Tibial nerve (tissue), 4 donors: ENCODE measurements around the gene COL4A2. TPM values are rescaled to one million over a fixed set of nuclear protein-coding genes. Genes with fewer than 3 reads are reported as not detected.

Experiments used
- DNase-seq, 2 donors: peaks; one replicate each; pipeline ENCODE4 v3.0.0-alpha.2; 2019; ENCODE audit warnings: low spot score in 2 of 2
- H3K27ac ChIP-seq, 4 donors: fragments of 200-600 bp; sonication (generic) in 3 of 4; one replicate each; pipeline ENCODE4 v1.5.1; 2017 to 2019; ENCODE audit warnings: mild to moderate bottlenecking in 1 of 4
- H3K27me3 ChIP-seq, 2 donors: fragments of 200-600 bp; sonication (generic) in 1 of 2; one replicate each; pipeline versions ENCODE4 v1.5.1 to v1.6.0; 2017 to 2019
- H3K36me3 ChIP-seq, 3 donors: fragments of 200-600 bp; sonication (generic); one replicate each; pipeline ENCODE4 v1.5.1; 2018 to 2019
- H3K4me1 ChIP-seq, 4 donors: fragments of 200-600 bp; sonication (generic) in 3 of 4; one replicate each; pipeline ENCODE4 v1.5.1; 2017 to 2019
- H3K4me3 ChIP-seq, 4 donors: fragments of 200-600 bp; sonication (generic) in 3 of 4; one replicate each; pipeline ENCODE4 v1.5.1; 2017 to 2019; ENCODE audit warnings: mild to moderate bottlenecking in 1 of 4, moderate library complexity in 1 of 4
- H3K9me3 ChIP-seq, 4 donors: fragments of 200-600 bp; sonication (generic) in 3 of 4; one replicate each; pipeline ENCODE4 v1.5.1; 2017 to 2019
- CTCF ChIP-seq, 5 experiments: fragments of 200-600 bp in 3 of 5; fragments of 450-650 bp in 2 of 5; sonication (generic) in 3 of 5; IDR thresholded peaks; one replicate each; pipeline ENCODE4 v1.5.1; 2016 to 2019; ENCODE audit warnings: antibody characterized with exemption in 5 of 5, mild to moderate bottlenecking in 3 of 5, moderate library complexity in 2 of 5
- EP300 ChIP-seq, 2 donors: sonication (generic); formaldehyde crosslinking; IDR thresholded peaks; one replicate each; pipeline ENCODE4 v1.6.1; 2017; ENCODE audit warnings: antibody characterized with exemption in 2 of 2, mild to moderate bottlenecking in 1 of 2
- POLR2A ChIP-seq, 2 donors: fragments of 450-650 bp; IDR thresholded peaks; one replicate each; pipeline ENCODE4 v1.6.1; 2017; ENCODE audit warnings: antibody characterized with exemption in 2 of 2, mild to moderate bottlenecking in 2 of 2, moderate library complexity in 2 of 2
- WGBS, 2 donors: methylation state at CpG; one replicate each; pipeline ENCODE4 v1.1.5; 2018; 5-methylcytosine and 5-hydroxymethylcytosine counted together
- total RNA-seq, 4 donors: library from RNA; depleted of rRNA; stranded (reverse); fragments of >200 nt; gene quantifications; one replicate each; pipeline ENCODE4 v1.1.0, GENCODE V29; 2016

Gene COL4A2
- total RNA-seq, 4 donors from 2014 or later, result 576 to 821 (median 658) TPM

GRCh38 chr13:110299283-110299840 lies 7.7 kb upstream of the COL4A2 start:
- TF ChIP-seq CTCF (IDR thresholded peaks at IDR 0.05), result no peak
- no peak for TF ChIP-seq POLR2A (IDR thresholded peaks at IDR 0.05)
- no peak for TF ChIP-seq EP300 (IDR thresholded peaks at IDR 0.05)
- no peaks in the 10 kb centered on the region for H3K36me3 ChIP-seq
- peaks cover 0 to 97% (median 58%) of the 10 kb centered on the region in 4 donors for H3K4me1 ChIP-seq
- 29 to 34% methylated on average over 10 of the region's 10 CpGs for WGBS, 2 donors
- no peaks in the 10 kb centered on the region for H3K9me3 ChIP-seq
- no peaks in the 10 kb centered on the region for H3K27me3 ChIP-seq
- DNase-seq, result no peak
- H3K27ac ChIP-seq, result peak overlapping the region; percentile 65 to 98 (median 88)
- peak overlapping the region in 3 of 4 donors; percentile 10 to 33 (median 15) for H3K4me3 ChIP-seq

GRCh38 chr13:110300090-110300815 lies 6.8 kb upstream of the COL4A2 start:
- Histone ChIP-seq H3K36me3 (no peaks in the 10 kb centered on the region), H3K4me3 (no peak overlapping the region), H3K27me3 (no peaks in the 10 kb centered on the region), H3K4me1 (peaks cover 0 to 99% (median 57%) of the 10 kb centered on the region in 4 donors), H3K9me3 (no peaks in the 10 kb centered on the region), H3K27ac (peak overlapping the region in 3 of 4 donors; percentile 46 to 98 (median 97))
- TF ChIP-seq EP300 (IDR thresholded peaks at IDR 0.05) (peak in 1 of 2 donors; percentile 49), POLR2A (IDR thresholded peaks at IDR 0.05) (no peak)
- WGBS, 2 donors, result 28 to 29% methylated on average over 3 of the region's 3 CpGs
- DNase-seq, result no peak

- TF ChIP-seq POLR2A (IDR thresholded peaks at IDR 0.05) (no peak), EP300 (IDR thresholded peaks at IDR 0.05) (no peak), CTCF (IDR thresholded peaks at IDR 0.05) (no peak)
- H3K27me3 ChIP-seq, result no peaks in the 10 kb centered on the region
- no peak for DNase-seq
- peak overlapping the region; percentile 45 to 98 (median 72) for H3K27ac ChIP-seq
- peaks cover 0 to 92% (median 54%) of the 10 kb centered on the region in 4 donors for H3K4me1 ChIP-seq
- H3K36me3 ChIP-seq, result no peaks in the 10 kb centered on the region
- H3K9me3 ChIP-seq, result no peaks in the 10 kb centered on the region
- peak overlapping the region in 1 of 4 donors; percentile 24 for H3K4me3 ChIP-seq
- 39 to 43% methylated on average over 5 of the region's 5 CpGs for WGBS, 2 donors
These were observed 6.0 kb upstream of the COL4A2 start for GRCh38 chr13:110301083-110301482.

- Histone ChIP-seq H3K4me1 (peaks cover 0 to 85% (median 47%) of the 10 kb centered on the region in 4 donors), H3K9me3 (no peaks in the 10 kb centered on the region), H3K27me3 (no peaks in the 10 kb centered on the region), H3K36me3 (no peaks in the 10 kb centered on the region), H3K27ac (peak overlapping the region; percentile 21 to 98 (median 71)), H3K4me3 (peak overlapping the region in 1 of 4 donors; percentile 24)
- TF ChIP-seq POLR2A (IDR thresholded peaks at IDR 0.05) (no peak), CTCF (IDR thresholded peaks at IDR 0.05) (no peak), EP300 (IDR thresholded peaks at IDR 0.05) (peak in 1 of 2 donors; percentile 4)
- no peak for DNase-seq
- WGBS, 2 donors, result 58 to 61% methylated on average over 21 of the region's 21 CpGs
These were observed 5.2 kb upstream of the COL4A2 start for GRCh38 chr13:110301606-110302553.

- no peaks in the 10 kb centered on the region for H3K36me3 ChIP-seq
- 84 to 88% methylated on average over 2 of the region's 2 CpGs for WGBS, 2 donors
- H3K27me3 ChIP-seq, result no peaks in the 10 kb centered on the region
- TF ChIP-seq CTCF (IDR thresholded peaks at IDR 0.05) (no peak), EP300 (IDR thresholded peaks at IDR 0.05) (no peak), POLR2A (IDR thresholded peaks at IDR 0.05) (no peak)
- H3K27ac ChIP-seq, result peak overlapping the region in 3 of 4 donors; percentile 6 to 98 (median 97)
- no peaks in the 10 kb centered on the region for H3K9me3 ChIP-seq
- DNase-seq, result no peak
- peak overlapping the region in 1 of 4 donors; percentile 96 for H3K4me3 ChIP-seq
- peaks cover 0 to 74% (median 39%) of the 10 kb centered on the region in 4 donors for H3K4me1 ChIP-seq
These were observed 4.1 kb upstream of the COL4A2 start for GRCh38 chr13:110302997-110303396.
